Ovary (tissue), 3 donors: ENCODE data around the gene RPRD1A.

Experiments
- CTCF ChIP-seq, 3 donors: fragments of 450-650 bp in 2 of 3; fragments of 200-600 bp in 1 of 3; IDR thresholded peaks; one replicate each; pipeline versions ENCODE4 v1.5.1 to v1.8.0; 2016 to 2022; ENCODE audit warnings: antibody characterized with exemption in 3 of 3, mild to moderate bottlenecking in 1 of 3
- POLR2A ChIP-seq: fragments of 450-650 bp; IDR thresholded peaks from one replicate; pipeline ENCODE4 v1.6.1; 2017; ENCODE audit warnings: antibody characterized with exemption, mild to moderate bottlenecking, moderate library complexity
- donor health status: DM: no; HTN: no; CAD: no.

GRCh38 chr18:35941299-35941698 is 126.1 kb downstream of the RPRD1A start:
- TF ChIP-seq POLR2A (no peak), CTCF (IDR thresholded peaks at IDR 0.05) (no peak)
